ENCODE data around the gene SPIRE2.

SPIRE2 gene

DNA sequence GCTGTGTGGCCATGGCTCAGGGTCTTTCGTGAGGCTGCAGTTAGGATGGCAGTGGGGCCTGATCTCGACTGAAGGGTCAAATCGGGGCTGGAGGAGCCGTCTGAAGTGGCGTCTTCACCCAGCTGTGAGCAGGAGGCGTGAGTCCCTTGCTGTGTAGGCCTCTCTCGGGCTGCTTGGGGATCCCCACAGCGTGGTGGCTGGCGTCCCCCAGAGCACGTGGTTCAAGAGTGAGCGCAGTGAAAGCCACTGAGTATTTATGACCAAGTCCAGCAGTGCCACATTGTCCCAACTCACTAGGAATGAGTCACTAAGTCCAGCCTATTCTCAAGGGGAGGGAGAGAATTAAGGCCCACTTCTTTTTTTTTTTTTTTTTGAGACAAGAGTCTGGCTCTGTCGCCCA lies 33.4 kb downstream of the SPIRE2 start:
- H3K36me3 ChIP-seq (ENCODE audit: control insufficient read depth, insufficient read depth, low read length) = no peaks in the 10 kb centered on the region
- no peak overlapping the region for H2BK5ac ChIP-seq (ENCODE audit: low read length)
- no peak overlapping the region for H2BK120ac ChIP-seq (ENCODE audit: low read depth, low read length)

DNA sequence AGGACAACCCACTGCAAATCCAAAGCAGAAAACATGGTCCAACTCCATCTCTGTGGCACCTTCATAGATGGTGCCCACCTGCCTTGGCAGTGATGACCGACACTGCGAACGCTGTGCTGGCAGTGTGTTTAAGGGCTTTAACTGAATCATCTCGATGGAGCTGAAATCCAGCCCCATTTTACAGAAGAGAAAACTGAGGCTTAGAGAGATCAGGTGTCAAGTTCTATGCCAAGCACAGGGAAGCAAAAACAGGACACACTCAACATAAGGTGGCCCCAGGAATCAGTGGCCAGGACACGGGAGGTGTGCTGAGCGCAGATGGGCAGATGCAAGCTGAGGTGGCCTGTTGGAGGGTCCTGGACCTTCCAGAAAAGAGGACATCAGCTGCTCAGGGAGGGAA lies 34.5 kb downstream of the SPIRE2 start:
- H3K27ac ChIP-seq (ENCODE audit: low read depth, low read length) = no peak overlapping the region
- no peak overlapping the region for H3K9ac ChIP-seq (ENCODE audit: low read length)
- H3K4me1 ChIP-seq (ENCODE audit: control insufficient read depth, low read depth, low read length) = no peaks in the 10 kb centered on the region

More for the DNA sequence above, 33.4 kb downstream of the SPIRE2 start:
- Histone ChIP-seq H3K56ac (ENCODE audit: low read length) (no peak overlapping the region), H3K79me2 (ENCODE audit: control insufficient read depth, insufficient read depth, low read length) (no peaks in the 10 kb centered on the region), H3K27me3 (ENCODE audit: insufficient read depth, low read length, poor library complexity) (no peaks in the 10 kb centered on the region), H3K9ac (ENCODE audit: low read length) (no peak overlapping the region), H3K79me1 (ENCODE audit: low read length) (no peaks in the 10 kb centered on the region), H4K8ac (ENCODE audit: low read depth, low read length) (no peak overlapping the region), H3K23ac (ENCODE audit: low read length) (no peak overlapping the region), H3K27ac (ENCODE audit: low read depth, low read length) (no peak overlapping the region), H3K4me2 (ENCODE audit: low read length) (no peak overlapping the region), H2AK5ac (ENCODE audit: low read length) (no peak overlapping the region), H2BK15ac (replicated peaks; ENCODE audit: low read depth) (no peak overlapping the region), H3K4me3 (ENCODE audit: low read length) (no peak overlapping the region), H3K18ac (ENCODE audit: low read length) (no peak overlapping the region), H4K5ac (ENCODE audit: low read length) (no peak overlapping the region), H3K4ac (ENCODE audit: low read depth, low read length) (no peak overlapping the region), H3K4me1 (ENCODE audit: control insufficient read depth, low read depth, low read length) (no peaks in the 10 kb centered on the region)
- no CpG with 5 or more reads among the region's 12 CpGs for WGBS (ENCODE audit: extremely low coverage, insufficient coverage, low lambda C conversion rate)
- no peak for DNase-seq

DNA sequence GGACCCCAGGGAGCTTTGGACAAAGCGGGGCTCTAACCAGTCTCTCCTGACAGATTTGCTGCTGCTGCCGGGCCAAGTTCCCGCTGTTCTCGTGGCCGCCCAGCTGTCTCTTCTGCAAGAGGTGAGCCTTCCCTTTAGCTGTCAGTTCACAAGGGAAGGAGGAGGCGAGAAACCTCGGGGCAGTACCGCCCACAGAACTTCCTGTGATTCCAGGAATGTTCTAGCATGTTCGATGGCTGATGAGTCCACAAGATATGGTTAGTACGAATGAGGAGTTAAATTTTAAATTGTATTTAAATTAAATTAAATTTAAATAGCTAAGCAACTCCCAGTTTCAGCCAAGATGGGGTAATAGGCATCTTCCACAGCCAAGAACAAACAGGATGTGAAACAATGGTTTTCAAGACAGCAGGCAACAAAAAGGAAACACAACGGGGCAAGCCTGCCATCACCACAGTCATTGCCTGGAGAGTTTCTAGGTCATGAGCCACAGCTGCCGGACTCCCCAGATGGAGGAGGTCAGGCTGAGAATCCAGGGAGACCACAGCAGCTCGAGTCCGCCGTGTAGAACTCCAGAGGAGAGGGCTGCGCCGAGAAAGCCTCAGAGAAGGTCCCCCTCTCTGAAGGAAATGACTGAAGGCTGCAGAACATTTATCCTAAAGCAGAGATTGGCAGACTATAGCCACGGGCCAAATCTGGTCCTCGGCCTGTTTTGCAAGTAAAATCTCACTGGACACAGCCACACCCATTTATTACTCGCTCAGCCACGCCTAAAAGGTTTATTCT lies 35.7 kb downstream of the SPIRE2 start:
- Histone ChIP-seq H3K9ac (ENCODE audit: low read length) (peak overlapping the region; percentile 10), H3K79me1 (ENCODE audit: low read length) (no peaks in the 10 kb centered on the region), H3K18ac (ENCODE audit: low read length) (no peak overlapping the region), H3K4me2 (ENCODE audit: low read length) (no peak overlapping the region), H3K27ac (ENCODE audit: low read depth, low read length) (no peak overlapping the region), H3K27me3 (ENCODE audit: insufficient read depth, low read length, poor library complexity) (no peaks in the 10 kb centered on the region), H3K4me1 (ENCODE audit: control insufficient read depth, low read depth, low read length) (no peaks in the 10 kb centered on the region), H3K56ac (ENCODE audit: low read length) (no peak overlapping the region), H3K23ac (ENCODE audit: low read length) (no peak overlapping the region), H2BK120ac (ENCODE audit: low read depth, low read length) (no peak overlapping the region), H2BK15ac (replicated peaks; ENCODE audit: low read depth) (no peak overlapping the region), H4K5ac (ENCODE audit: low read length) (no peak overlapping the region), H3K4ac (ENCODE audit: low read depth, low read length) (no peak overlapping the region), H2BK5ac (ENCODE audit: low read length) (no peak overlapping the region), H3K36me3 (ENCODE audit: control insufficient read depth, insufficient read depth, low read length) (no peaks in the 10 kb centered on the region), H3K79me2 (ENCODE audit: control insufficient read depth, insufficient read depth, low read length) (no peaks in the 10 kb centered on the region), H4K8ac (ENCODE audit: low read depth, low read length) (no peak overlapping the region), H2AK5ac (ENCODE audit: low read length) (no peak overlapping the region), H3K4me3 (ENCODE audit: low read length) (no peak overlapping the region)
- DNase-seq = peak; percentile 52
- no CpG with 5 or more reads among the region's 21 CpGs for WGBS (ENCODE audit: extremely low coverage, insufficient coverage, low lambda C conversion rate)

More for the DNA sequence above, 34.5 kb downstream of the SPIRE2 start:
- no peak for DNase-seq
- no peak overlapping the region for H3K23ac ChIP-seq (ENCODE audit: low read length)
- no peak overlapping the region for H2BK5ac ChIP-seq (ENCODE audit: low read length)
- H3K18ac ChIP-seq (ENCODE audit: low read length) = no peak overlapping the region
- no peak overlapping the region for H4K8ac ChIP-seq (ENCODE audit: low read depth, low read length)
- no peaks in the 10 kb centered on the region for H3K36me3 ChIP-seq (ENCODE audit: control insufficient read depth, insufficient read depth, low read length)
- no peak overlapping the region for H3K4ac ChIP-seq (ENCODE audit: low read depth, low read length)
- no peak overlapping the region for H2BK120ac ChIP-seq (ENCODE audit: low read depth, low read length)
- no peak overlapping the region for H2AK5ac ChIP-seq (ENCODE audit: low read length)
- no peak overlapping the region for H3K56ac ChIP-seq (ENCODE audit: low read length)
- H3K79me1 ChIP-seq (ENCODE audit: low read length) = no peaks in the 10 kb centered on the region
- H4K5ac ChIP-seq (ENCODE audit: low read length) = no peak overlapping the region
- no CpG with 5 or more reads among the region's 6 CpGs for WGBS (ENCODE audit: extremely low coverage, insufficient coverage, low lambda C conversion rate)
- no peak overlapping the region for H3K4me2 ChIP-seq (ENCODE audit: low read length)
- no peaks in the 10 kb centered on the region for H3K27me3 ChIP-seq (ENCODE audit: insufficient read depth, low read length, poor library complexity)
- H3K79me2 ChIP-seq (ENCODE audit: control insufficient read depth, insufficient read depth, low read length) = no peaks in the 10 kb centered on the region
- no peak overlapping the region for H2BK15ac ChIP-seq (replicated peaks; ENCODE audit: low read depth)
- no peak overlapping the region for H3K4me3 ChIP-seq (ENCODE audit: low read length)

DNA sequence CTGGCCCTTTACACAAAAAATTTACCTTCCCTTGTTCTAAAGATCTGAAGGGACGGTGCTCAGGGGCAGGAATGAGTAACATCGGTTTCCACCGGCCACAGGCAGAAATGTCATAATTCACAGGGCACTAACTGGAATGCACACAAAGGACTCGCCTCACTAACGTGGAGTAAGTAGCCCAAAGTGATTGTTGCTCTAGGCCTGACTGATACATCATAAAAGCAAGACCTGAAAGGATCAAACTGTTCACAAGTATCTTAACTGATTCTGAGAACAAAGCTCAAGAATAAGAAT lies 36.2 kb downstream of the SPIRE2 start:
- no peak overlapping the region for H2BK5ac ChIP-seq (ENCODE audit: low read length)
- no peaks in the 10 kb centered on the region for H3K36me3 ChIP-seq (ENCODE audit: control insufficient read depth, insufficient read depth, low read length)

DNA sequence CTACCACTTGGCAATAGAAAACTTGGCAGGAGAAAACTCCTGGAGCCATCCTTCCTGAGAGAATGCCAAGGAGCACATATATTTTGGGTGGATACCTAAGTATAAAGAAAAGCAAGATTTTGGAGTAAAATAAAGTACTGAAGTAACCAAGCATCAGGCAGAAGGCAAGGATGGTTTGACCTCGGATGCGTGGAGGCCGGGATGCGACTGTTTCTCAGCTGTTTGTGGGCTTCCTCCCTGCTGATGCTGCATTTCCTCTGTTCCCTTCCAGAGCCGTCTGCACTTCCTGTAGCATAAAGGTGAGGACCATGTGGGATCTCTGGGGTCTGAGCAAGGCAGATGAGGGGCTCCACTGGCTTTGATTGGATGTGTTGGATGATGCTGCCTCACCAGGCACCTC lies 39.6 kb downstream of the SPIRE2 start:
- Histone ChIP-seq H3K27me3 (ENCODE audit: insufficient read depth, low read length, poor library complexity) (no peaks in the 10 kb centered on the region), H3K23ac (ENCODE audit: low read length) (no peak overlapping the region), H3K9ac (ENCODE audit: low read length) (no peak overlapping the region), H2AK5ac (ENCODE audit: low read length) (no peak overlapping the region), H2BK120ac (ENCODE audit: low read depth, low read length) (no peak overlapping the region), H3K56ac (ENCODE audit: low read length) (no peak overlapping the region), H3K4me1 (ENCODE audit: control insufficient read depth, low read depth, low read length) (no peaks in the 10 kb centered on the region), H3K27ac (ENCODE audit: low read depth, low read length) (no peak overlapping the region), H3K4me3 (ENCODE audit: low read length) (peak overlapping the region; percentile 24), H3K79me1 (ENCODE audit: low read length) (no peaks in the 10 kb centered on the region), H2BK5ac (ENCODE audit: low read length) (no peak overlapping the region), H3K36me3 (ENCODE audit: control insufficient read depth, insufficient read depth, low read length) (no peaks in the 10 kb centered on the region), H3K4me2 (ENCODE audit: low read length) (no peak overlapping the region), H4K5ac (ENCODE audit: low read length) (no peak overlapping the region), H2BK15ac (replicated peaks; ENCODE audit: low read depth) (no peak overlapping the region), H4K8ac (ENCODE audit: low read depth, low read length) (no peak overlapping the region), H3K4ac (ENCODE audit: low read depth, low read length) (no peak overlapping the region), H3K18ac (ENCODE audit: low read length) (no peak overlapping the region), H3K79me2 (ENCODE audit: control insufficient read depth, insufficient read depth, low read length) (no peaks in the 10 kb centered on the region)
- no CpG with 5 or more reads among the region's 5 CpGs for WGBS (ENCODE audit: extremely low coverage, insufficient coverage, low lambda C conversion rate)
- no peak for DNase-seq

More for the DNA sequence above, 36.2 kb downstream of the SPIRE2 start:
- Histone ChIP-seq H3K4me3 (ENCODE audit: low read length) (no peak overlapping the region), H3K4me2 (ENCODE audit: low read length) (no peak overlapping the region), H3K79me1 (ENCODE audit: low read length) (no peaks in the 10 kb centered on the region), H3K18ac (ENCODE audit: low read length) (no peak overlapping the region), H3K23ac (ENCODE audit: low read length) (no peak overlapping the region), H3K9ac (ENCODE audit: low read length) (no peak overlapping the region), H3K4me1 (ENCODE audit: control insufficient read depth, low read depth, low read length) (no peaks in the 10 kb centered on the region), H4K8ac (ENCODE audit: low read depth, low read length) (no peak overlapping the region), H3K79me2 (ENCODE audit: control insufficient read depth, insufficient read depth, low read length) (no peaks in the 10 kb centered on the region), H2AK5ac (ENCODE audit: low read length) (no peak overlapping the region), H2BK15ac (replicated peaks; ENCODE audit: low read depth) (no peak overlapping the region), H2BK120ac (ENCODE audit: low read depth, low read length) (no peak overlapping the region), H3K27ac (ENCODE audit: low read depth, low read length) (no peak overlapping the region), H3K56ac (ENCODE audit: low read length) (no peak overlapping the region), H4K5ac (ENCODE audit: low read length) (no peak overlapping the region), H3K4ac (ENCODE audit: low read depth, low read length) (no peak overlapping the region), H3K27me3 (ENCODE audit: insufficient read depth, low read length, poor library complexity) (no peaks in the 10 kb centered on the region)
- no CpG with 5 or more reads among the region's 5 CpGs for WGBS (ENCODE audit: extremely low coverage, insufficient coverage, low lambda C conversion rate)
- no peak for DNase-seq

DNA sequence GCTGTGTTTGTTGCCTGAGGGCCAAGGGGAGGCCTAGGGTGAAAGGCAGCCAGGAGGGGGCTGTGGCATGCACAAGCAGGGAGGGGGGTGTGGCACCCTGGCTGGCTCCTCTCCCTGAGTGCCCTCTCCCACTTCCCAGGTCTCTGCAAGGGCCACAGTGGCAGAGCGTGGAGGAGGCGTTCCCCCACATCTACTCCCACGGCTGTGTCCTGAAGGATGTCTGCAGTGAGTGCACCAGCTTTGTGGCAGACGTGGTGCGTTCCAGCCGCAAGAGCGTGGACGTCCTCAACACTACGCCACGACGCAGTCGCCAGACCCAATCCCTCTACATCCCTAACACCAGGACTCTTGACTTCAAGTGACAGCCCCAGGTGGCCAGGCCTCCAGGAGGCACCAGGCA lies 41.6 kb downstream of the SPIRE2 start:
- Histone ChIP-seq H2BK120ac (ENCODE audit: low read depth, low read length) (no peak overlapping the region), H3K36me3 (ENCODE audit: control insufficient read depth, insufficient read depth, low read length) (peaks cover 2% of the 10 kb centered on the region), H3K23ac (ENCODE audit: low read length) (no peak overlapping the region), H3K56ac (ENCODE audit: low read length) (no peak overlapping the region), H3K27ac (ENCODE audit: low read depth, low read length) (no peak overlapping the region), H2BK15ac (replicated peaks; ENCODE audit: low read depth) (no peak overlapping the region), H3K4me2 (ENCODE audit: low read length) (no peak overlapping the region), H3K79me1 (ENCODE audit: low read length) (peaks cover 5% of the 10 kb centered on the region), H2BK5ac (ENCODE audit: low read length) (no peak overlapping the region), H4K8ac (ENCODE audit: low read depth, low read length) (no peak overlapping the region), H3K9ac (ENCODE audit: low read length) (no peak overlapping the region), H3K4ac (ENCODE audit: low read depth, low read length) (no peak overlapping the region), H4K5ac (ENCODE audit: low read length) (no peak overlapping the region), H3K4me3 (ENCODE audit: low read length) (no peak overlapping the region), H3K18ac (ENCODE audit: low read length) (no peak overlapping the region), H3K27me3 (ENCODE audit: insufficient read depth, low read length, poor library complexity) (no peaks in the 10 kb centered on the region), H3K79me2 (ENCODE audit: control insufficient read depth, insufficient read depth, low read length) (peaks cover 6% of the 10 kb centered on the region), H3K4me1 (ENCODE audit: control insufficient read depth, low read depth, low read length) (peaks cover 2% of the 10 kb centered on the region), H2AK5ac (ENCODE audit: low read length) (no peak overlapping the region)
- WGBS (ENCODE audit: extremely low coverage, insufficient coverage, low lambda C conversion rate) = no CpG with 5 or more reads among the region's 12 CpGs
- DNase-seq = no peak
